Panc1 (cell line): ENCODE data around the gene KCNH5. TPM values are rescaled to one million over a fixed set of nuclear protein-coding genes. Genes with fewer than 3 reads are reported as not detected.

Experiments used
- ATAC-seq: fragments of 200-7000 bp; cut with Tn5 transposase; 2 replicates; pipeline ENCODE4 v1.9.1; 2020; ENCODE audit warnings: mild to moderate bottlenecking, moderate library complexity
- BruUV-seq: library from RNA; stranded (reverse); fragments of 400-500 nt; replicated peaks from 2 replicates; lab custom pipeline; 2021; lab: Mats Ljungman, UMichigan
- CTCF ChIA-PET: fragments of 300-600 bp; sonication (Branson Sonifier 250); formaldehyde crosslinking; loops from one replicate; lab custom pipeline; 2022; ENCODE audit warnings: antibody characterized with exemption; lab: Charles Lee
- POLR2A ChIA-PET: fragments of 300-600 bp; sonication (Branson Sonifier 250); formaldehyde crosslinking; loops from one replicate; lab custom pipeline; 2022; ENCODE audit warnings: antibody characterized with exemption; lab: Charles Lee
- DNase-seq: peaks from one replicate; pipeline ENCODE4 v3.0.0-alpha.2; 2010; ENCODE audit warnings: low read depth, low spot score
- H3K27ac ChIP-seq: 2 replicates; pipeline ENCODE4 v1.5.1; 2011; ENCODE audit warnings: mild to moderate bottlenecking, low read length, inconsistent platforms
- H3K27me3 ChIP-seq: fragments of 200-500 bp; sonication (Bioruptor generic); 2 replicates; pipeline ENCODE4 v1.6.0; 2014; ENCODE audit warnings: low read length, inconsistent platforms; ENCODE audit not compliant: control insufficient read depth, insufficient read depth
- H3K36me3 ChIP-seq: fragments of 200-500 bp; sonication (Bioruptor generic); 2 replicates; pipeline ENCODE4 v1.5.1; 2014; ENCODE audit warnings: inconsistent platforms, mild to moderate bottlenecking, low read length, moderate library complexity; ENCODE audit not compliant: control insufficient read depth, insufficient read depth
- H3K4me1 ChIP-seq: 2 replicates; pipeline ENCODE4 v1.5.1; 2011; ENCODE audit warnings: inconsistent platforms, mild to moderate bottlenecking, low read length, moderate library complexity; ENCODE audit not compliant: control insufficient read depth, insufficient read depth
- H3K4me3 ChIP-seq, 2 experiments: 2 replicates each; pipeline ENCODE4 v1.5.1; 2011 to 2012; ENCODE audit warnings: low read depth in 2 of 2, low read length in 2 of 2, mild to moderate bottlenecking in 2 of 2, inconsistent platforms in 1 of 2, moderate library complexity in 1 of 2
- H3K9me3 ChIP-seq: fragments of 200-500 bp; sonication (Bioruptor generic); 2 replicates; pipeline ENCODE4 v1.5.1; 2014; ENCODE audit warnings: low read depth, mild to moderate bottlenecking, inconsistent platforms, low read length, moderate library complexity; ENCODE audit not compliant: control insufficient read depth, insufficient read depth
- POLR2AphosphoS5 ChIP-seq: IDR thresholded peaks from 2 replicates; pipeline ENCODE4 v1.6.1; 2012; ENCODE audit warnings: mild to moderate bottlenecking, low read depth, low read length, moderate library complexity
- SIN3A ChIP-seq: IDR thresholded peaks from 2 replicates; pipeline ENCODE4 v1.6.1; 2012; ENCODE audit warnings: low read depth, mild to moderate bottlenecking, low read length, moderate library complexity, borderline replicate concordance; ENCODE audit not compliant: insufficient read depth
- TCF7L2 ChIP-seq: IDR thresholded peaks from 2 replicates; pipeline ENCODE4 v1.6.1; 2011; ENCODE audit warnings: mild to moderate bottlenecking, low read depth, low read length, inconsistent platforms
- in situ Hi-C: cut with HindIII; loops from 2 replicates; pipeline ENCODE4 v1.10.0; 2016; ENCODE audit warnings: low sequenced_read_pairs, low pct_unique_long_range_greater_than_20kb
- intact Hi-C: fragments of 100-400 bp; cut with micrococcal nuclease; formaldehyde crosslinking; loops from one replicate; pipeline ENCODE4 v1.10.0; 2022; ENCODE audit not compliant: unreplicated experiment
- total RNA-seq: library from RNA; stranded (reverse); gene quantifications from one replicate; pipeline ENCODE4 v1.2.1, GENCODE V29; 2021; ENCODE audit not compliant: unreplicated experiment
- TF ChIP-seq, protein P1 (sequence below), 2 experiments: IDR thresholded peaks; 2 replicates each; pipeline ENCODE4 v1.6.1; 2011 to 2012; ENCODE audit warnings: low read depth in 2 of 2, control low read depth in 1 of 2, low read length in 1 of 2, mild to moderate bottlenecking in 1 of 2, moderate library complexity in 1 of 2; ENCODE audit not compliant: insufficient read depth in 1 of 2
- TF ChIP-seq, protein P2 (sequence below): fragments of 450-650 bp; IDR thresholded peaks from 2 replicates; pipeline ENCODE4 v1.5.1; 2017; ENCODE audit warnings: mild to moderate bottlenecking

KCNH5 gene
- total RNA-seq, 1 experiment from 2014 or later = not detected

DNA sequence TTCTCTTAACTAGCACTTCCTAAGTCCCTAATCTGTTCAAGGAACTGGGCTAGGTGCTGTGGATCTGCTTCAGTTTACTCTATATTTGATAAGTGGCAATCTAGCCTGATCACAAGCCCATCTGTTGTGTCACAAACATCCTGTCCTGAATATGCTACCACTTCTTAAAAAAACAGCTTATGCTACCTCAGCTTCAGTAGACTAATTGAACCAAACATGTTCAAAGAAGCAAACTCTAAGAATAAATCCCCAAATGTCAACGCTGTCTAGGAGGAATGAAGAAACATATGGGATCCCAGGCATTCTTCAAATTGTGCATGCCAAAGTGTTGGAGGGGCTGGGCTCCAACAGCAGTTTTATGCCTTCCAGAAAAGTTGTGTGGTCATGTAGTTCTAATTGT, 10.4 kb upstream of the KCNH5 start:
- no peak for DNase-seq
- TF ChIP-seq POLR2AphosphoS5 (no peak), TCF7L2 (no peak), SIN3A (no peak)
- TF ChIP-seq, protein P1, sequence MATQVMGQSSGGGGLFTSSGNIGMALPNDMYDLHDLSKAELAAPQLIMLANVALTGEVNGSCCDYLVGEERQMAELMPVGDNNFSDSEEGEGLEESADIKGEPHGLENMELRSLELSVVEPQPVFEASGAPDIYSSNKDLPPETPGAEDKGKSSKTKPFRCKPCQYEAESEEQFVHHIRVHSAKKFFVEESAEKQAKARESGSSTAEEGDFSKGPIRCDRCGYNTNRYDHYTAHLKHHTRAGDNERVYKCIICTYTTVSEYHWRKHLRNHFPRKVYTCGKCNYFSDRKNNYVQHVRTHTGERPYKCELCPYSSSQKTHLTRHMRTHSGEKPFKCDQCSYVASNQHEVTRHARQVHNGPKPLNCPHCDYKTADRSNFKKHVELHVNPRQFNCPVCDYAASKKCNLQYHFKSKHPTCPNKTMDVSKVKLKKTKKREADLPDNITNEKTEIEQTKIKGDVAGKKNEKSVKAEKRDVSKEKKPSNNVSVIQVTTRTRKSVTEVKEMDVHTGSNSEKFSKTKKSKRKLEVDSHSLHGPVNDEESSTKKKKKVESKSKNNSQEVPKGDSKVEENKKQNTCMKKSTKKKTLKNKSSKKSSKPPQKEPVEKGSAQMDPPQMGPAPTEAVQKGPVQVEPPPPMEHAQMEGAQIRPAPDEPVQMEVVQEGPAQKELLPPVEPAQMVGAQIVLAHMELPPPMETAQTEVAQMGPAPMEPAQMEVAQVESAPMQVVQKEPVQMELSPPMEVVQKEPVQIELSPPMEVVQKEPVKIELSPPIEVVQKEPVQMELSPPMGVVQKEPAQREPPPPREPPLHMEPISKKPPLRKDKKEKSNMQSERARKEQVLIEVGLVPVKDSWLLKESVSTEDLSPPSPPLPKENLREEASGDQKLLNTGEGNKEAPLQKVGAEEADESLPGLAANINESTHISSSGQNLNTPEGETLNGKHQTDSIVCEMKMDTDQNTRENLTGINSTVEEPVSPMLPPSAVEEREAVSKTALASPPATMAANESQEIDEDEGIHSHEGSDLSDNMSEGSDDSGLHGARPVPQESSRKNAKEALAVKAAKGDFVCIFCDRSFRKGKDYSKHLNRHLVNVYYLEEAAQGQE (IDR thresholded peaks at IDR 0.05; ENCODE audit: insufficient read depth in 1 of 2, low read depth in 2 of 2, low read length in 1 of 2) = no peak
- TF ChIP-seq, protein P2, sequence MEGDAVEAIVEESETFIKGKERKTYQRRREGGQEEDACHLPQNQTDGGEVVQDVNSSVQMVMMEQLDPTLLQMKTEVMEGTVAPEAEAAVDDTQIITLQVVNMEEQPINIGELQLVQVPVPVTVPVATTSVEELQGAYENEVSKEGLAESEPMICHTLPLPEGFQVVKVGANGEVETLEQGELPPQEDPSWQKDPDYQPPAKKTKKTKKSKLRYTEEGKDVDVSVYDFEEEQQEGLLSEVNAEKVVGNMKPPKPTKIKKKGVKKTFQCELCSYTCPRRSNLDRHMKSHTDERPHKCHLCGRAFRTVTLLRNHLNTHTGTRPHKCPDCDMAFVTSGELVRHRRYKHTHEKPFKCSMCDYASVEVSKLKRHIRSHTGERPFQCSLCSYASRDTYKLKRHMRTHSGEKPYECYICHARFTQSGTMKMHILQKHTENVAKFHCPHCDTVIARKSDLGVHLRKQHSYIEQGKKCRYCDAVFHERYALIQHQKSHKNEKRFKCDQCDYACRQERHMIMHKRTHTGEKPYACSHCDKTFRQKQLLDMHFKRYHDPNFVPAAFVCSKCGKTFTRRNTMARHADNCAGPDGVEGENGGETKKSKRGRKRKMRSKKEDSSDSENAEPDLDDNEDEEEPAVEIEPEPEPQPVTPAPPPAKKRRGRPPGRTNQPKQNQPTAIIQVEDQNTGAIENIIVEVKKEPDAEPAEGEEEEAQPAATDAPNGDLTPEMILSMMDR = no peak
- Histone ChIP-seq H3K27ac (no peak overlapping the region), H3K9me3 (no peaks in the 10 kb centered on the region), H3K4me1 (no peaks in the 10 kb centered on the region), H3K27me3 (no peaks in the 10 kb centered on the region), H3K4me3 (no peak overlapping the region), H3K36me3 (no peaks in the 10 kb centered on the region)
- no TSS peak for BruUV-seq
- in situ Hi-C loops (no loop called here), intact Hi-C loops (no loop called here)
- ChIA-PET POLR2A (no interaction called here), CTCF (no interaction called here)
- ATAC-seq = no peak

DNA sequence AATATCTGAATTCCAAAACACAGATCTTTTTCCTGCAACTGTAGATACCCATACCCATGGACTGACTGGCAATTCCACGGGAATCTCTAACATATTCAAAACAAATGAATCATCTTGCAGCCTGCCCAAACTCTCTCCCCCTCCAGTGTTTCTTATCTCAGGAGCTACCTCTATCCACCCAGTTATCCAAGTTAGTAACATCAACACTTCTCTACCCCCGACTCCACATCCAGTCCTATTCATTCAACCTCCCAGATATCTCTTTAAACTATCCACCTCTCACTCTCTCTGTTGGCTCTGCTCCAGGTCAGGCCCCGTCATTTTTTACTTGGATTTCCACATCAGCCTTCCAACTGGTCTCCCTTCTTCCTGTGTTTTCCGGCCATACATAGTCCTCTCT, 6.7 kb upstream of the KCNH5 start:
- DNase-seq (no peak), ATAC-seq (no peak)
- ChIA-PET POLR2A (no interaction called here), CTCF (no interaction called here)
- in situ Hi-C loops (no loop called here), intact Hi-C loops (no loop called here)
- no TSS peak for BruUV-seq
- Histone ChIP-seq H3K27ac (no peak overlapping the region), H3K36me3 (no peaks in the 10 kb centered on the region), H3K4me3 (no peak overlapping the region), H3K27me3 (no peaks in the 10 kb centered on the region), H3K9me3 (no peaks in the 10 kb centered on the region), H3K4me1 (no peaks in the 10 kb centered on the region)
- no peak for TF ChIP-seq TCF7L2
- TF ChIP-seq POLR2AphosphoS5 = no peak
- TF ChIP-seq, protein P2 = no peak
- no peak for TF ChIP-seq SIN3A
- TF ChIP-seq, protein P1 (IDR thresholded peaks at IDR 0.05; ENCODE audit: insufficient read depth in 1 of 2, low read depth in 2 of 2, low read length in 1 of 2) = no peak
